ENCODE data around the gene CCIN.
A peak's percentile ranks its signal among the peaks of the same experiment; 100 is the strongest.

The CCIN gene

DNA sequence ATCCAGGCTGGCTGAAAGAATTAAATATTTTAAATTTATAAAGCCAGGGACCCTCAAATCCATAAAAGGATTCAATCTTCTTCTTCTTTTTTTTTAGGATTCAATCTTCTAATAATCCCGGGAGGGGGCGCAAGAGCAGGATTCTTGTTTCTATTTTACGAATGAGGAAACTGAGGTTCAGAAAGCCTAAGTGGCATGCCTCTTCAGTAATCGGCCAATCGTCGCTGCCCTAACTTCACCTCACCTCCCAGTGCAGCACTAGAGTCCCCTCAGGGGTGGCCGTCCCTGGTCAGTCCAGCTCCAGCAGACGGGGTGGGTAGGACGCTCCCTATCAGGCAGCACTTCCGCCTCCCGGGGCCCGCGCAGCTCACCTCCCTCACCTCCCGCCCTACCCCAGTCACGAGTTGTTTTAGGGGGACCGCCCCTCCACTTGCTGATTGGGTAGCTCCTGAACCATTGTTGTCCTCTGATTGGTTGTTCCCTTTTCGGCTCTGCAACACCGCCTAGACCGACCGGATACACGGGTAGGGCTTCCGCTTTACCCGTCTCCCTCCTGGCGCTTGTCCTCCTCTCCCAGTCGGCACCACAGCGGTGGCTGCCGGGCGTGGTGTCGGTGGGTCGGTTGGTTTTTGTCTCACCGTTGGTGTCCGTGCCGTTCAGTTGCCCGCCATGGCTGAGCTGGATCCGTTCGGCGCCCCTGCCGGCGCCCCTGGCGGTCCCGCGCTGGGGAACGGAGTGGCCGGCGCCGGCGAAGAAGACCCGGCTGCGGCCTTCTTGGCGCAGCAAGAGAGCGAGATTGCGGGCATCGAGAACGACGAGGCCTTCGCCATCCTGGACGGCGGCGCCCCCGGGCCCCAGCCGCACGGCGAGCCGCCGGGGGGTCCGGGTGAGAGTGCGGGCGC is 21.5 kb downstream of the CCIN start, which contains the start of gene CLTA:
TSS of gene CLTA (plus strand) at position 534 of the 902 bp plus-strand sequence. CDS start at position 670, 136 bp downstream.
- peak; percentile 85 for DNase-seq (ENCODE audit: low read depth)

DNA sequence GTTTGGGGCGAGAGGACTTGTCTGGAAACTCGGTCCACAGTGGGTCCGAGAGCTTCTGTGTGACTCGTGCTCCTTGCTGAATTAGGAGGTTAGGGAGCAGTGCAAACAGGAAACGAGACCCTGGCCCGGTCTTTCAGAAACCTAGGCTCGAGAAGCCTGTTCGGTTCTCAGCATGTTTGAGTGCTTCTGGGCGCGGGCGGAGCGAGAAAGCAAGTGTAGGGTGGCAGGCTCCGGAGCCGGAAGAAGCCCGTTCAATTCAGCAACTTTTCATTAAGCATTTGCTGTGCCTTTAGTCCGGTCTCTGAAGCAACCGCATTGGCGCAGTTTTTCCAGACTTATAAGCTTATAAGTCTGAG is 22.1 kb downstream of the CCIN start:
- DNase-seq (ENCODE audit: low read depth): peak; percentile 24

DNA sequence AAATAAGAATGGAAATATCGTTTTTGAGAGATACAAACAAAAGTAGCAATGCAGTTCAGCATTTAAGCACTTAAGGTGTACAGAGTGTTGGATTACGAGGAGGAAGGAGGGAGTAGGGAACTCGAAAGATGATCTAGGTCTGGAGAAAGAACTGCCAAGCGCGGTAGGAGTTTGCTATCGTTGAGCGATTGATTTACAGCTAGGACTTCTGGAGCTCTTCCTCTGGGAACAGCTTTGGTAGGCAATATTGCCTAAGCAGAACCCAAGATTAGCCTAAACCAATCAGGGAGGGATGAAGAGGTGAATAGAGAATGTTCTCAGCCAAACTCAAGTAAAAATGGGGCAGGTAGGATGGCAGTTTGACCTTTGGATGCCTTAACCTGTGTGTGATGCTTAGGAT is 22.5 kb downstream of the CCIN start:
- no peak for DNase-seq (ENCODE audit: low read depth)

DNA sequence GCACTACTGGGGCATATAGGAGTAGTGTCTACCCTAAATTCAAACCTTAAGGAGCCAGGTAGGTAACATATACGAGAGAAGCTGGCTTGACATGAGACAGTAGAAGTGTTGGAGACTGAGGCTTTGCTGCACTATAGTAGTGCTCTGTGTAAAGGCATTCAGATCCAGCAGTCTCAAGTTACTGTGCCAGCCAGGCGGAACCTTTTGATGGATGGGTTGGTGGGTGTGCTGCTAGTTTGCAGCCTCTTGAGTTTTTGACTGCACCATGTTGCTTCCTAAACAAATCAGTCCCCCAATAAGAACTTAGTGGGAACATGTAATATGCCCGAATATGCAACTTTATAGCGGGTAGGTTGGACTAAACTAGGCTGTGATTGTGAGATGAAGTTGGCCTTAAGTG is 23.0 kb downstream of the CCIN start:
- no peak for DNase-seq (ENCODE audit: low read depth)

DNA sequence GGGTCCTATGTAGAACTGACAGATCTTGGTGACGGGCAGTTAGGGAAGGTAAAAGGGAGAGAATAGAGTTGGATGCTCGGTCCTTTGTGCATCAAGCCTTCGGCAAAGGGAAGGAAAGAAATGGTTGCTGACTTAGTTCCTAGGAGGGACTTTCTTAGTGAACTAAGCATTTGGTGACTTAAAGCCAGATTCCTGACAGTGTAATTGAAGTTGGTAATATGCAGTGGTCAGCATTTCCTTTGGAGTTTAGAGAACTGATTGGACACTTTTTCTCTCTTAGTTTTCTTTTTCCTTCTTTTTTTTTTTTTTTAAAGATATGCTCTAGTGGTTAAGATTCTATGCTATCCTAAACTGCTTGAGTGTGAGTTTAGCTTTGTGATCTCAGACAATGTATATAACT is 23.8 kb downstream of the CCIN start:
- no peak for DNase-seq (ENCODE audit: low read depth)

DNA sequence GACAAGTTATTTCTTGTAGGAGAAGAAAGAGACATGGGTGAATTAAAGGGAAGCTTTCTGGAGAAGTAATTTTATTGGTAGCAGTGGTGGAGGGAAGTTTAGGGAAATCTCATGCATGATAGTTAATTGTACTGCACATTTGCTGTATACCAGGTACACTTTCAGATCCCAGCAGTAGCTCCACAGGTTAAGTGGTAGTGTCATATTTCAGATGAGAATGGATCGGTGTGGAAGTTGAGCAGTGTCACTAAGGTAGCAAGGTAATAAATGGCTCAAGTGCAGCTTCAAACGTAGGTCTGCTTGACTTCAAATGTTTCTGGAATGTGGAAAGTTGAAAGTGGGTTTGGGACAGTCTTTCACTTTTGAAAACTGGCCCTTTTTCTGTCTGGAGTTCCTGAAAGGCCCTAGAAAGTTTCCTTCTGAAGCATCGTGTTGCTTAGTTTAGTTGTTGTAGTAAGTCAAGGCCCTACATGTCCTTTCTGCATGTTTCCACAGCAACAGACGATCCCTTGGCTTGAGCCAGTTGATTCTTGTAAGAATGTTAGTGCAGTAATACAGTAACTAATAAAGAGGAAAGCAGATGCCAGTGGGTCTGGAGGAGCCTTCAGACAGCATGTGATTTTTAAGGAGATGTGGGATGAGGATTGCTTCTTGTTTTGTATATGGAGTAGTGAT is 25.3 kb downstream of the CCIN start:
- no peak for DNase-seq (ENCODE audit: low read depth)

DNA sequence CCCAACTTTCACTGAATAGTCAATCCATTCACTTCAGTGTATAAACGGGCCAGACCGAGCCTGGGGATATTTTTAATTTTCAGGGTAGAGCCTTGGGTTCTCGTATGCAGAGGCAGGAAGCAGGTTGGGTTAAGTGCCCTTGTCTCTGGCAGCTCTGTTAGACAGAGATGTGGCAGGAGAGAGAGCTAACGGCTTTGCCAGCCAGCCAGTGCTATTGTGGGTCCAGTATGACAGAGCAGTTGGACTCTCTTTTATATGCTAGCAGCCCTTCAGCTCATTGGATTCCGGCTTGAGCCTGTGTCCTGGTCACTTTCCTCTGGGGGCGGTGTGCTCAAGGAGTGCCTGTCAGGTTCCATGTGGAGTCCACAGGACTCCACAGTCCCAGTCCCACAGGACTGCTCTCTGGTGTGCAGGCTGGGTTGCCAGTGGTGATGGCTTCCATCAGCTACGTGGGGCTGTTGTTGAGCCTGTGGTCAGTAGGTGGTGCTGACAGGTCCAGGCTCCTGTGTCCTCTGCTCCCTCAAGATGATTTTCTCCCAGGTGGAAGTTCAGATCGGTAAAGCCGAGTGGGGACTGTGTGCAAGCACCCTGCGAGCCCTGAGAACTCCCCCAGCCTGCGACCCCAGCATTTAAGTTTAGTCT is 35.8 kb downstream of the CCIN start:
- DNase-seq (ENCODE audit: low read depth): no peak

DNA sequence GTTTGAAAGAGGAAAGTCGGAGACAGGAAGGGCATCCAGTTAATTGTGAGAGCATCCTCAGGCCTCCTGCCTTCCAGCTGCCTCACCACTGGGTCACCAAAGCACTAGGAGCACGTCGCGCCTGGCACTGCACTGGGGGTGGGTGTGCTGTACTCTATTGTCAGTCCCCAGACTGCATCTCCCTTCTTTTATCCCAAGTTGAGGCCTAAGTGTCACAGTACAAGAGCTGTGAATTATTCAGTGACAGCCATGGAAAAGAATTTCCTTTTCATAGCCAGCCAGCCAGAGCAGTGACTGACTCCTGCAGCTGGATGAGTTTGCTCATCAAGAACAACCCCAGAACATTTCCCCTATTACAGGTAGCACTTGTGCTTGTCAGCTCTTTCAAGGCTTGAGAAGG is 37.8 kb downstream of the CCIN start:
- DNase-seq (ENCODE audit: low read depth): no peak

DNA sequence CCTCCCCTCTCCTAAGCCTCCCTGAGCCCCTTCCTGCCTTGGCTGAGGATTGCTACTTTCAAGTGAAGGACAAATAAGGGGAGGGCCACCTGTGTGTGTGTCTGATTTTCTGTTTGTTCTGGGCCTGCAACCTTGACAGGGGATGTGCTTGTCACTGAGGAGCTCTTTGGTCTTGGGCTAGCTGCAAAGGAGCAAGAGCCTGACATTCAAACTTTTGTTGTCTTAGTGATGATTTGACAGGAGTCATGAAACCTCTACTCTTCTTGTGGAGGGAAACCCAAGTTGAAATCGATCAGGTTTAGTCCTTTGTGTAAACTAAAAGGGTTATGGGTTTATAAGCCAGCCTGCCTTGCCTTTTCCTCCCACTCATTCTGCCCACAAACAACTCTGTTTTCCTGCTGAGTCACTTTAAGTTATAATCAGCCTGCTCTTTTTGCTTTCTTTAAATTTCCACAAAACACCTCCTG is 38.4 kb downstream of the CCIN start:
- DNase-seq (ENCODE audit: low read depth): no peak

DNA sequence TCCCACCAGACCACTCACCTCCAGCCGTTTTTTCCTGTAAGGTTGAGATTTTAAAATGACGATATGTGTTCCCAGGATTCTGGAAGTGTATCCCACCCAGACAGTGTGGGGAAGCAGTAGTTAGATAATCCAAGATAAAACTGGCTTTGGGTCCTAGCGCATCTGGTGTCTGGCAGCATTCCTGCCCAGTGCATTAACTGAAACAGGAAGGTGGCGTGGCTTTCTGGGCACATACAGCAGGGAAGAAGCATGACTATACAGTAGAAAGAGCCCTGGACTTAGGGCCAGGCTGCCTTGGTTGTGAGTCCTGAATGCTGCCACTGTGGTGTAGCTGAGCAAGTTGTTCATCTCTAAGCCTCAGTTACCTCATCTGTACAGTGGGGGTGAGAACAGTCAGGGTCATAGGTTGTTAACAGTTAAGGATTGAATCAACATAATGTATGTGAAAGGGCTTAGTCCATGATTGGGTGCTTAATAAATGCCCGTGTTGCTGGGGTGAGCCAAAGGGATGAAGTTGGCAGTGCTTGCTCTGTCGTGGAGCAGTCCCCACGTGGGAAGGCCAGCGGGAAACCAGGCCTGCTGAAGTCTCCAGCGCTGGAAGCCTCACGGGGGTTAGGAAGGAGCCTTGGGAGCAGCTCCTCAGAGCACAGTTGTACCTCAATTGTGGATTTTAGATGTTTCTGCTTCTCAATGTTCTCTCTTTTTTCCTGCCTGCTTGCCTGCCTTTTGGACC is 39.5 kb downstream of the CCIN start:
- DNase-seq (ENCODE audit: low read depth): no peak

DNA sequence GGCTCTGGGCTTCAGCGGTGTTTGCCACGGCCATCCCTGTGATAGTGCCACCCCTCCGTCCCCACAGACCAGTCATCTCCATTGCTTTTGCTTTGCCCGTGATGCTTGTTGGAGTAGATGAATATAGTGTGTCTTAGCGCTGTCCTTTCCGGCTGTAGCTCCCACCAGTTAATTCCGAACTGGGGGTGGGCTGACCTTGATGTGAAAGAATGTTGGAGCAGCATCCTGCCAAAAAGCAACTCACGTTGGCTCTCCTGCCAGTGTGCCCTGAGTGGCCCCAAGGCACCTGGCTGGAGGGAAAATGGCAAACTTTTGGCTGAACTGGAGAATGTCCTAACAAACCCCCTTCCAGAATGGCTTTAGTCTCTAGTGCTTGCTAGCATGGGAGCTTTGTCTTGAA is 41.5 kb downstream of the CCIN start:
- DNase-seq (ENCODE audit: low read depth): no peak

DNA sequence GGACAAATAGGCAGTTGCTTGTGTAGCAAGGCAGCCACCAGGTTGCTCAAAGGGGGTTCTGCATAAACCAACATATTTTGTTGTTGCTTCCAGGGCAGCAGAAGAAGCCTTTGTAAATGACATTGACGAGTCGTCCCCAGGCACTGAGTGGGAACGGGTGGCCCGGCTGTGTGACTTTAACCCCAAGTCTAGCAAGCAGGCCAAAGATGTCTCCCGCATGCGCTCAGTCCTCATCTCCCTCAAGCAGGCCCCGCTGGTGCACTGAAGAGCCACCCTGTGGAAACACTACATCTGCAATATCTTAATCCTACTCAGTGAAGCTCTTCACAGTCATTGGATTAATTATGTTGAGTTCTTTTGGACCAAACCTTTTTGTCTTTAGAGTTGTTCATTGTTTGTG is 42.3 kb downstream of the CCIN start:
- DNase-seq (ENCODE audit: low read depth): no peak

DNA sequence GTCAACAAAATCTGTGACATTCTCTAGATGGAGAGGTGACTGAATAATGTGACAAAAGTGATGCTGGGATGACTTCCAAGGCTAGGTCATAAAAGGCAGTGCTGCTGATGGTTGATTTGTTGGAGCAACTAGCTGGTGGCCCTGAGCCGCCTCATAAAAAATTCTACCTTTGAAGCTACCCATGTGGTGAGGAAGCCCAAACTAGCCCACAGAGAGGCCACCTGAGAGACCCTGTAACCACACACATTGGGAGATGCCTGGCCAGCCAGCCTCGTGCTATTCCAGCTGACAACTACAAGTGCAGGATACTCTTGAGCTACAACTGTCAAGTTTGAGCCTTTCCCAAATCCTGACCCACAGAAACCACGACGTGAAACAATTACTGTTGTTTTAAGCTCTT is 44.2 kb downstream of the CCIN start:
- no peak for DNase-seq (ENCODE audit: low read depth)

DNA sequence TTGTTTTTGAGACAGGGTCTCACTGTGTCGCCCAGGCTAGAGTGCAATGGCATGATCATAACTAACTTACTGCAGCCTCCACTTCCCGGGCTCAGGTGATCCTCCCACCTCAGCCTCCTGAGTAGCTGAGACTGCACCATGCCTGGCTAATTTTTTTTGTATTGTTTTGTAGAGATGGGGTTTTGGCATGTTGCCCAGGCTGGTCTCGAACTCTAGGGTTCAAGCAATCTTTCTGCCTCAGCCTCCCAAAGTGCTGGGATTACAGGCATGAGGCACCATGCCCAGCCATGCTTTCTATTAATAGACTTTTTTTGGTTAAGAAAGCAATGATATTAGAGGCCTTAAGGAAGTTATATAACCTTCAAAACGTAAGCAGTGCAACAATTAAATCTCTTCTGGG is 44.8 kb downstream of the CCIN start:
- DNase-seq (ENCODE audit: low read depth): no peak

DNA sequence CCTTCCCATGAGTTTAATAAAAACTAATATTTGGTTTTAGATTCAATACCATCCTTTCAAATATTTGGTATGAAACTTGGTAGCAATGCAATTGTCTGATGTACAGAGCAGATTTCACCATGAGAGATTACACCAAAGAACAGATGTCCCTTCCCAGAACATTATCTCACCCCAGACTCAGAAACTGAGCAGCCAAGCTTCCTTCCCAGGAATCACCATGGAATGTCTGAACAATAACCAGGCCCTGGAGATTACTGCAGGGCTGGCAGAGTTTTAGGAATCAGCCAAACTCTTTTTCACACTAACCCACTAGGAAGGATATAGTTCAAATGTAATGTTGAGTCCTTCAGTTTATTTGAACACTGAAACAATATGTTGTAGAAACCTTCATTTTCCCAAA is 45.4 kb downstream of the CCIN start:
- no peak for DNase-seq (ENCODE audit: low read depth)

DNA sequence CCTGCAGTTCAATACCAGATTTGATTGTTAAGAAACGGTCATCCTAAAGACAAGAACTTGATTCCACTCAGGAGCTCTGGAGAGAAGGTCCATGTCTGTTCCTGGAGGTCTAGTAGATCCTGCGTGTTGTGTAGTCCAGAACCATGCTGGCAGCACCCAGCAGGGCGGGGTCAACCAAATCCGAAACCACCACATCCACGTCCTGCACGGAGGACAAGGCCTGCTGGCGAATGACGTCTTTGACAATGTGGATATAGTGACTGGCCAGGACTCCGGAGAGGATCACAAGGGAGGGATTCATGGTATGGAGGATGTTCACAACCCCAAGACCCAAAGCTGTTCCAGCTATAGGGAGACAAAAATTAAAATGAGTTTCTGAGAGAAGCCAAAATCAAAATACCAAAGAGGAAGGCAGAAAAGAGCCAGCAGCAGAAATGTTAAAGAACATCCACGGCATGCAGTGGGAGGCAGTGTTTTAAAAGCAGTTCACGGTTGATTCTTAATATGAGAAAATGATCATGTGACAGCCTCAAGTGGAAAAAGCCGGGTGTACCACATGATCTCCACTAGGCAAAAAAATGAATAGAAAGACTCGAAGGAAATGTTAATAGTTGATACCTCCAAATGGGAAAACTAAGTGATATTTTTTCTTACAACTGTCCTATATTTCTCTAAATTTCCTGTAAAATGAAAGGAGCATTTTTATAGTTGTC is 48.2 kb downstream of the CCIN start:
- DNase-seq (ENCODE audit: low read depth): no peak

DNA sequence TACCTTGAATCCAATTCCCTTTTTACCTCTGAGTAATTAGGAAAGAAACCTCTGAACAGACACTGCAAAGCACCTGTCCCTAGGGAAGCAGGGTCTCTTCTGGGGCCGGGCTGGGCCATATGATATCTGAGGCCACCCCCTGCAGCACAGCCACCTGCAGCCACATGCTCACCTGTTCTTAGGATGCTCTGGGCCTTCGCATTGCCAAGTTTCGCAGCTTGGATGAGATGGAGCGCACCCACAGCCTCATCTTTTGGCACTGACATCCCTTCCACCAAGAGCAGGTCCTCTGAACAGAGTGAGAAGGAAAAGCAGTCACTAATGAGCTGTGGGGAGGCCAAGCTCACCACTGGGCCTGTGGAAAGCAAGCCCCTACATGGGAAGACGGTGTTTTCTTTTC is 48.8 kb downstream of the CCIN start:
- DNase-seq (ENCODE audit: low read depth): no peak

DNA sequence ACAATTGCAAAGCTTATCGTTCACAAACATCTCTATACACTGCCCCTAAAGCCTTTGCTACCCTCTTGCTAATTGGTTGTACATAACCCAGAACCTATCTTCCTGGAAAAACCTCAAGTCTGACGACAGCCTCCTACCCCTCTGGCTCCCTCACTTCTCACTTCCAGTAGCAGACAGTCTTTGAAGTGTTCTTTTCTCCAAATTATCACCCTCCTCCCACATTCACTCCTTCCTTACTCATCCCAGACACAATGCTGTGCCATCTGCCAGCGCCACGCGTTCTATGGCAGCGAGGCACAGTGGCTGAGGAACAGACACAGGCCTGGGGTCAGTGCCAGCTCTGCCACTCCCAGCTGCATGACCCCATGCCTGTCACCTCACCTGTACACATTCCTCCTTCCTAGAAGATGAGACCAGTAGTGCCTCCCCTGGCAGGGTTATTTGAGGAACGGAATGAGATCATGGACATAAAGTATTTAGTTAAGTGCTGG is 49.3 kb downstream of the CCIN start:
- DNase-seq (ENCODE audit: low read depth): no peak

Measured in stimulated activated CD8-positive, alpha-beta memory T cell treated with anti-CD3 and anti-CD28 coated beads, Interleukin-12 subunit alpha, Interleukin-12 subunit beta, amount 100 ng/mL, for 4 hours (primary cell).